ENCODE data around the gene ZFYVE26.

GRCh38 chr14:67722293-67722692, 94.1 kb downstream of the ZFYVE26 start:
- no peak for TF ChIP-seq TCF4 (CRISPR knock-in tag; IDR thresholded peaks at IDR 0.05; ENCODE audit: borderline replicate concordance)
- no peak for TF ChIP-seq PATZ1 (CRISPR knock-in tag; IDR thresholded peaks at IDR 0.05; ENCODE audit: borderline replicate concordance)
- no peak for TF ChIP-seq CREB5 (CRISPR knock-in tag; IDR thresholded peaks at IDR 0.05; ENCODE audit: low read depth)
- TF ChIP-seq TSHZ2 (CRISPR knock-in tag; IDR thresholded peaks at IDR 0.05) = no peak
- no peak for TF ChIP-seq ZFP30 (CRISPR knock-in tag; IDR thresholded peaks at IDR 0.05)

Measured in SK-N-SH treated with all-trans-retinoic acid at 6 μM for 48 hours (cell line).